Measurements from ENCODE around the gene NUDT16L1.

NUDT16L1 gene

DNA sequence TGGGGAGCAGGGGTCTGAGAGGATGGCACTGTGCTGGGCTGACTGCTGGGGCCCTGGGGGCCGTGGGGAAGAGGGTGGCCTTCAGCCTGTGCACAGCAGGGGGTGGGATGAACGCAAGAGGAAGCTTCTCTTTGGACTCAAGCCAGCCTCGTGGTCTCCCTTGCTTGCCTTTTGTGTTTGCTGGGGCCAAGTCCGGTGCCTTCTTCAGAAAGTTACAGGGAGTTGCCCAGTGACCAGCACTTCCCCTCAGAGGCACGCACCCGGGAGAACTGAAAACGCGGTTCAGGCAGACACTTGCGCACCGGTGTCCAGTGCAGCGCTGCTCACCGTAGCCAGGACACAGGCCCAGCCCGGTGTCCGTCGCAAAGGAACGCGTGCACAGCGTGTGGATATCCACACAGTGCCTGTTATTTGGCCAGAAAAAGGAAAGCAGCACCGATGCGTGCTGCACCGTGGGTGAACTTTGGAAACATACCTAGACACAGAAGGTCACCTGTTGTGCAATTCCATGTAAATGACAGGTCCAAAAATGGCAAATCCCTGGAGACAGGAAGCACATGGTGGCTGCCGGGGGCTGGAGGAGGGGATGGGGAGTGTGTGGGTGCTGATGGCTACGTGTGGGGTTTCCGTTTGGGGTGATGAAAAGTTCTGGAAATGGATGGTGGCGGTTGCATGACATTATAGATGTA is 29.4 kb upstream of the NUDT16L1 start:
- no peak for DNase-seq (ENCODE audit: low read depth in 2 of 2)

DNA sequence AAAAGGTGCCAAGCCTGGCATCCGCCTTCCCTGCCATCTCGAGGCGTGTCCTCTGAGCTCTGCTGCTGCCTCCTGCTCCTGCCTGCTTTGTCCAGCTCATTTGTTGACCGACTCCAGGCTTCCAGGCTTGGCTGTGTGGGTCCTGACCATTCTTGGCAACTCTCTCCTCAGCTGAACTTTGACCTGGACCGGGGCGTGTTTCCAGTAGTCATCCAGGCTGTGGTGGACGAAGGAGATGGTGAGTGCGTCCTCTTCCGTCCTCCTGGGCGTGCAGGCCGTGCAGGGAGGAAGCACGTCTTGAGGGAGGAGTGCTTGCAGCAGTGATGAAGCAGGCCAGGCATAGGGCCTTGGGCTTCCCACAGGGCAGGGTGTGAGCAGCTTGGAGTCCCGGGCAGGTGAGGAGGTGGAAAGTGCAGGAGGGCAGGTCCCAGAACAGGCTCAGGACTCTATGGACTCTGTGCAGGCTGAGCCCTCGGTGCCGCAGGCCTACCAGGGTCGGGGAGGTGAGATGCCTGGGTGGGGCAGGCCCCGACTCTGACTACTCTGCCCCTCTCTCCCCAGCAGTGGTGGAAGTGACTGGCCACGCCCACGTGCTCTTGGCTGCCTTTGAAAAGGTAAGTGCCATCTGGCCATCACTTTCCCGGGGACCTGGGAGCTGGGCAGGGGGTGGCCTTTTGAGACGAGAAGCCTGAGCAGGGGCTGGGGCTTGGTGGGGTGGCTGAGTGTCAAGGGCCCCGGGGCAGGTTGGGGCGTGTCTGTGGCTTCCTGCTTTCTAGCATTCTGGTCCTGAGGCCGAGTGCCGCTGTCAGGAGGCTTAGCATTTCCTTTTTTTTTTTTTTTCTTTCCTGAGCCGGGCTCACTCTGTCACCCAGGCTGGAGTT is 28.6 kb upstream of the NUDT16L1 start:
- peak; percentile 42 to 43 for DNase-seq (ENCODE audit: low read depth in 2 of 2)

DNA sequence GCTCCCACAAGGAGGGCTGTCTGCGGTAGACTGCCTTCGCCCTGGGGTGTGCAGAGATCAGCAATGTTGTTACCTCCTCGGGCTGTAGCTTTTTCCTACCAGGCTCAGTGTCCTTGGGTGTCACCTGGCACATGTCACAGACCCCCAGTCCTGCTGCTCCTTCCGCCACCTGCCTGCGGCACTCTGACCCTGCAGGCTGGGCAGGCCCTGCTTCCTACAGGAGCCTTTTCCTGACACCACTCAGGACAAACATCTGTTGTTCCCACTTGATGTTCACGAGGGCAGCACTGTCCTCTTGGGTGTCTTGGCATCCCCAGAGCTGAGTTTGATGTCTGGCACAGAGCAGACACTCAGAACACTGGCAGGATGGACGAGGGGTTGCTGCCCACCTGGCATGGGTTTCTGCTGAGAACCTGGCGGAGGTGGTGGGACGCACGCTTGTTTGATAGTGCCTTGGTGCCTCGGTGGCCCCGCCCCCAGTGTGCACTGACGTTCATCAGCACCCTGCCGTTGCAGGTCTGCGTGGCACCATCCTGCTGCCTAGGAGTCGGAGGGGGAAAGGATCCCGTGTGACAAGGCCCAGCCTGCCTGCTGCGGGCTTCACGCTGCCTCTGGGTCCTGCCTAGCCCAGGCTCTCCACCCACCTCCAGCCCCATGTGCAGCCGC is 26.7 kb upstream of the NUDT16L1 start:
- no peak for DNase-seq (ENCODE audit: low read depth in 2 of 2)

DNA sequence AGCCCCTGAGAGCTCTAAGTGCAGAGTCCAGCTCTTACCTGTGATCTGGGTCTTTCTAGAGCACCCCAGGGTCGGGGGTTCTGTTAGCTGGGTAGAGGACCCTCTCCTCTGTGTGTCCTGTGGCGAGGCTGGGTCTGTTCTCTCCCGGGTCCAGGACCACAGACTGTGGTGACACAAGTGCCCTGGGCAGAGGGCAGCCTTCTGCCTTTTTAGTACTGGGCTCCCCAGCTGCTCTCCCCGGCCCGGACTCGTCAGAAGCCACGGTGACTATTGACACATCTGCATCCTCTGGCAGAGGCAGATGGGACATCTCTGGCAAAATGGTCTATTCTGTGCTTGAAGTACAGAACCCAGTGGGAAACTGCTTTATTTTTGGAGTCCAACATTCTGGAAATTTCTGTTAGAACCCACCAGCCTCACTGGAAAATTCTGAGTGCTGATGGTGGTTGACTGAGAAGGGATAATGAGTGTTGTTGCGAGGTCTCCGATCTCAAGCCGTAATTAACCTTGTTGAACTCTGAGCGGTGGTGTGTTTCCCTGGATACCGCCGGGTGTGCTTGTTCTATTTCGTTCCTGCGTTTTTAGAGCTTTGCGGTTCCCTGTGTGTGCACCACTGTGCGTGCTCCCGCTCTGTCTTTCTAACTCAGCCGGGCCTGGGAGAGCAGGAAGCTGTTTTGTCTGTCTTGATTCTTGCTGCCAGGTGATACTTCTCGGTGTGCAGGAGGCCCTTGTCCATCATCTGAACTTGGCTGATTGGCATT is 26.0 kb upstream of the NUDT16L1 start:
- no peak for DNase-seq (ENCODE audit: low read depth in 2 of 2)

DNA sequence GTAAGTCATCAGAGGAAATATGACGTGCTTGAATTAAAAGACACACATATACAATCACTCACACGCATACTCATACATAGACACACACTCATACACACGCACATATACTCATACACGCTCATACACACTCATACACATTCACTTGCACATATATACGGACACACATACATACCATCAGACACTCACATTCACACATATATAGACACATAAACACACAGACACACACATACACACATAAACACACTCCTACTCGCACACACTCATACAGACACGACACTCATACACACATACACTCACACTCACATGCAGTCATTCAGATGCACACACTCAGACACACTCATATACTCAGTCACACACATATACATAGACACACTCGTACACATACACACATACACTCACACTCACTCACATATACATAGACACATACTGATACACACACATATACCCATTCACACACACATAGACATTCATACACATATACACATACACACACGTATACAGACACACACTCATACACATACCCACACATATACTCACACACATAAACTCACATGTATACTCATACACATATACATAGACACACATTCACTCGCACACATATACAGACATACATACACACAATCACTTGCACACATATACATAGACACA is 24.9 kb upstream of the NUDT16L1 start:
- no peak for DNase-seq (ENCODE audit: low read depth in 2 of 2)

DNA sequence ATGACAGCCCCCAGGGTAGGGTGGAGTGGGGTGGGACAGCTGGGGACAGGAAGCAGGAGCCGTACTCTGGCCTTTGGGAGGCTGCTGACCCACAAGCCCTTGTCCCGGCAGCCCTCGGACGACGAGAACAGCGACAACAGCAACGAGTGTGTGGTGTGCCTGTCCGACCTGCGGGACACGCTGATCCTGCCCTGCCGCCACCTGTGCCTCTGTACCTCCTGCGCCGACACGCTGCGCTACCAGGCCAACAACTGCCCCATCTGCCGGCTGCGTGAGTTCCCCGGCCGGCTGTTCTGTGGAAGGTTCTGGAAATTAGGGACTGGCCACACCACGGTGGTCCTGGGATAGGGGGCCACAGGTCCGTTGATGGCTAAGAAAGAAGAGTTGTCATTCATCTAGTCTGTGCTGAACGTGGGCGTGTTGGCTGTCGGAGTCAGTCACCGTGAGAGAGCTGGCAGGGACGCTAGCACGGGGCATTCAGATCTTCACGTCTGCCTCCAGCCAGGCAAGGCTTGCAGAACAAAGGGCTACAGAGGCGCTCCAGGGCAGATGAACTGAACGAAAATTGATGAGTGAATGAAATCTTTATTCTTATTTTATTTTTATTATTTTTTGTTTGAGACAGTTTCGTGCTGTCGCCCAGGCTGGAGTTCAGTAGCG is 19.8 kb upstream of the NUDT16L1 start:
- no peak for DNase-seq (ENCODE audit: low read depth in 2 of 2)

DNA sequence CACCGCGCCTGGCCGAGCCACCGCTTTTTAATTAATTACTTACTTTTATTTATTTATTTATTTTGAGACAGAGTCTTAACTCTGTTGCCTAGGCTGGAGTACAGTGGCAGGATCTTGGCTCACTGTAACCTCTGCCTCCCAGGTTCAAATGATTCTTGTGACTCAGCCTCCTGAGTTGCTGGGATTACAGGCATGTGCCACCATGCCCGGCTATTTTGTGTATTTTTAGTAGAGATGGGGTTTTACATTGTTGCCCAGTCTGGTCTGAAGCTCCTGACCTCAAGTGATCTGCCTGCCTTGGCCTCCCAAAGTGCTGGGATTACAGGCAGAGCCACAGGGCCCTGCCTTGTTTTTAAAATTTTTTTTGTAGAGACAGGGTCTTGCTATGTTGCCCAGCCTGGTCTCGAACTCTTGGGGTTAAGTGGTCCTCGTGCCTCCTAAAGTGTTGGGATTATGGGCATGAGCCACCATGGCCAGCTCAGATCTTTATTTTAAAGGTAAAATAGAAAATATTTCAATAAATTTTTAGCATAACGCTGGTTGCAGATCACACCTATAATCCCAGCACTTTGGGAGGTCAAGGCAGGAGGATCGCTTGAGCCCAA is 18.3 kb upstream of the NUDT16L1 start:
- no peak for DNase-seq (ENCODE audit: low read depth in 2 of 2)

DNA sequence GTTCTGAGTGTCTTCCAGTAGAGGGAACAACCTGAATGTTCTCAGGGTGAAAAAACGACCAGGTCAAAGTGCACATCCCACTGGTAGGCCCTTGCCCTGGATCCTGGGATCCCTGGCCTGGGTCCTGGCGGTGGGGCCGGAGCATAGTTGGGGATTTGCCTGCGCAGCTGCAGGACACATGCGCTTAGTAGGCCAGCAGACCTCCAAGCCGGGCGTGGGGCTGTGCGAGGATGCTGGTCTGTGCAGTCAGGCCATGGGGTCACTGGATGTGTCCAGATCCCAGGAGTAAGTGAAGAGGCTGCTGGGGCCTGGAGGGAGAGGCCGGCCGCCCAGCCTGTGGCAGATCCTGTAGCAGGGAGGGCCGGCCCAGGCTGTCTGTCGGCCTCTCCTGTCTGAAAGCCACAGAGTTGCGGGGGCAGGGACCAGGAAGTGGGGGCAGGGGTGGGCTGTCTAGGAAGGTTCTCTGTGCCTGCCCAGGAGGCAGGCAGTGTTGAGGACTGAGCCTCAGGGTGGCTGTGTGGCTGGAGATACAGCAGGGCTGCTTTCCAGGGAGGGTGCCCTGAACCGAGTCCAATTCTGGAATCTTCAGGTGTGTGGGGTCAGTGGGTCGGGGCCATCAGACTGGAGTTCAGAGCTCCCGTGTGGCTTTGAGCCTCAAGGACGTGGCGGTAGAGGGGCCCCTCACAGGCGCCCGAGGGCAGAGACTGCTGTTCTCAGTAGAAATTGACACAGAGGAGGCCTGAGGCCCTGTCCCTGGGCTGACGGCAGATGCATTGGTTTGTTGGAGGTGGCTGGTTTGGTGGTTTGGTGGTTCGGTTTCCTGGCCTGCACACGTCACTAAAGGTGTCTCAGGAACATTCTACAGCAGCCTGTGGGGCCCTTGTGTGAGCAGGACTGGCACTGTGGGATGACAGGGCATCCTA is 17.2 kb upstream of the NUDT16L1 start:
- DNase-seq (ENCODE audit: low read depth in 2 of 2): peak; percentile 57 to 67

DNA sequence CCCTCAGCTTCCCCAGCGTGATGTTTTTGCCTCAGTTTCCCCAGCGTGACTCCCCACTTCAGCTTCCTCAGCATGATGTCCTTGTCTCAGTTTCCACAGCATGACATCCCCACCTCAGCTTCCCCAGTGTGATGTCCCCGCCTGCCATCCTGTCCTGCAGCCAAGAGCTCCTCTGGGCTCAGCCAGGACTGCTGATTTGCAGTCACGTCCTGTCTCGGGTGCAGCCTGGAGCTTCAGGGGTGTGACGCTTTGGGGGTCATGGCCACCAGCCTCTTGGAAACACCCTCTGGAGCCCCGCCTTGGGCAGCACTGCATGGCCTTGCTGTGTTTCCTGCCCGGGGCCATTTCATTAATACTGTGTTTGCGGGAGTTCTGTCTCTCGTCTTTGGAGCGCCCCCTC is 16.5 kb upstream of the NUDT16L1 start:
- DNase-seq (ENCODE audit: low read depth in 2 of 2): no peak

DNA sequence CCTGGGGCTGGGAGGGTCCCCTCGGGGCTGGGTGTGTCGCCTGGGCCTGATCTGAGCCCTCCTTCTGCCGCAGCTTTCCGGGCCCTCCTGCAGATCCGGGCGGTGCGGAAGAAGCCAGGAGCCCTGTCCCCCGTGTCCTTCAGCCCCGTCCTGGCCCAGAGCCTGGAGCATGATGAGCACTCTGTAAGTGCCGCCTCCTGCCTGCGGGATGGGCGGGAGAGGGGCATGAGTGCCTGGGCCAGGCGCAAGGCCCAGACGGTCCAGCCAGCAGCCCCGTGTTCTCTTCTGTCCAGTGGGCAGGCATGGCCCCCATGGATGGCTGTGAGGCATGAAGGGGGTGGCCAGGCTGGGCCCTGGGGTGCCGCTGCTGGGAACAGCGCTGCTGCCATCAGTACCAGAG is 16.0 kb upstream of the NUDT16L1 start:
- no peak for DNase-seq (ENCODE audit: low read depth in 2 of 2)

DNA sequence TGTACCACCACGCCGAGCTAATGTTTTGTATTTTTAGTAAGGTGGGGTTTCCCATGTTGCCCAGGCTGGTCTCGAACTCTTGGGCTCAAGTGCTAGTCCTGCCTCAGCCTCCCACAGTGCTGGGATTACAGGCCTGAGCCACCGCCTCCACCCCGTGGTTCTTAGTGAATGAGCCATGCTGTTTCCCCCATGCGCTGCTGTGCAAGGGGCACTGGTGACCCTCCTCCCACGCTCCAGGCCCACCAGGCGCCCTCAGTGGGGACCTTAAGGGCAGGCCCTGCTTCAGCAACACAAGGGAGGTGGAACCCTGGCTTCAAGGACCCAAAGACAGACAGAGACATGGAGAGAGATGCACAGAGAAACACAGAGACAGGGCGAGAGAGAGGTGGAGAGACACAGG is 15.4 kb upstream of the NUDT16L1 start:
- no peak for DNase-seq (ENCODE audit: low read depth in 2 of 2)

DNA sequence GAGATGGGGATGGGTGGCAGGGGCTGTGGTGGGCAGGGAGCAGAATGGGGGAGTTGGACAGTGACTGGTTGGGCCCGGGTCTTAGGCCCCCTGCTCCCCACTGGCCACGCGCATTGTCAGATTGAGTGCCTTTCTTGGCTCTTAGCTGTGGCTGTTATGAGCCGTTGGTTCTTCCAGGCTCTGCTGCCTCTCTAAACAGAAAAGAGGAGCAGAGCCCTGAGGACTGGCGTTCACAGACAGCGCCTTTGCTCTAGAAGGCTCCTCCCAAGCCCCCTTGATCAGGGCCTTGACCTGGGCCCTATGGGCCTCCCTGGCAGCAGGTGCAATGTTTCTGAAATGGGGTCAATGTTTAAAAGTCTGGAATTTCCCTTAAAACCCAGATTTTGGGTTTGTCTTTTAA is 14.8 kb upstream of the NUDT16L1 start:
- DNase-seq (ENCODE audit: low read depth in 2 of 2): no peak

DNA sequence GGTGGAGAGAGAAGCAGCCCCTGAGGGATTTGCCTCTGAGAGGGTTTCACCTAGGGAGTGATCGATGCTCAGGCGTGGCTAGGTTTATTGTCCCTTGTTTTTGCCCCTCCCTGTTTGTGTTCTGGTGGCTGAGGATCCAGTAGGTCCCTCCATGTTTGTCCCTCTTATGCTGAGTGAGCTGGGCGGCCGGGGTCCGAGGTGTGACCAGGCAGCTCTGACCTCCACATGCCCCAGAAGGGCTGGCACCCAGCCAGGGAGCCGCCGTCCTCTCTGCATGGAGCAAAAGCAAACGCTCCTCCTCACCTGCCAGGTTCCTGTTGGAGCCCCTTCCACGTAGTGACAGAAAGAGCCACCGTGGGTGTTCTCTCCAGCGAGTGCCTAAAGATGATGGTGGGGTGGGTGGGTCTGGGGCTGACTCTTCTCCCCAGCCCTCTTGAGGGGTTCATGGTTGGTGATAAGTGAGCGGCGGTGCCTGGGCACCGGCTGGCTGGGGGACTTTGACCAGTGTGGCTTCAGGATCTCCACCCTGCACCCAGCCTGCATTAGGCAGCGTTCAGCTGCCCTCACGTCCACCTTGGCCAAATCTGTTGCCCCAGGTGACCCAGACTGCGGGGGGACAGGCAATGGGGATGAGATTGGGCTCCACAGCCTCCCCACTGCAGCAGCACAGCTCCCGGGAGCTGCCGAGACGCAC is 14.1 kb upstream of the NUDT16L1 start:
- DNase-seq (ENCODE audit: low read depth in 2 of 2): no peak

DNA sequence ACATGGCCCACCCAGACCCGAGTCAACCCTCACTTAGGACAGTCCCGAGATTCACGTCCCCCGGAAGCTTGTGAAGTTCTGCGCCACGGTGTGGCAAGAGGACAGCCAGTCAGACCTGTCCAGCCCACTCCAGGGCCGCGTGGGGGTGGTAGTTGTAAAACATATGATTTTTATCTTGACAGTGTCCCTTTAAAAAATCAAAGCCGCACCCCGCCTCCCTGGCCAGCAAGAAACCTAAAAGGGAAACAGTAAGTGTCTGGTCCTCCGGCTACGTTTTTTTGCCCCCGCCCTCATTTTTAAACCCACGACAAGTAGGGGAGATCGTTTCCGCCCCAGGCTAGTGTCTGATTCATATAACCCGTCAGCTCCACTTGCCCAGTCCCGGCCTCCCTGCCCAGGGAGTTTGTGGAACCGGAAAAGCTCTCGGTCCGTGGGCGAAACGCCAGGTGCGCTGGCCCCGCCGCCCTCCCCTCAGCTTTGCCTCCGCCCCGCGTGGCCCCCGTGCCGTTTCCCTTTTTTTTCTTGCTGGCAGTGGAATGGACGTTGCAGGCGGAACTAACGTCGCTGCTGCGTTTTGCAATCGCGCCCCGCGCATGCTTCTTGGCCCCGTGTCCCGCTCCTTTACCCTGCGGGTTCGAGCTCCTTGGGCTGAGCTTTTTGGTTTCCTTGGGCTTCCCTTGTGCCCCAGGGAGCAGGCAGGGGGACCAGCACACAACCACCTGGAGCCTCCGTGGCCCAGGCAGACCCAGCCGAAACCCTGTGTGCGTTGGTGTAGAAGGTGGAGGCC is 13.3 kb upstream of the NUDT16L1 start:
- no peak for DNase-seq (ENCODE audit: low read depth in 2 of 2)

DNA sequence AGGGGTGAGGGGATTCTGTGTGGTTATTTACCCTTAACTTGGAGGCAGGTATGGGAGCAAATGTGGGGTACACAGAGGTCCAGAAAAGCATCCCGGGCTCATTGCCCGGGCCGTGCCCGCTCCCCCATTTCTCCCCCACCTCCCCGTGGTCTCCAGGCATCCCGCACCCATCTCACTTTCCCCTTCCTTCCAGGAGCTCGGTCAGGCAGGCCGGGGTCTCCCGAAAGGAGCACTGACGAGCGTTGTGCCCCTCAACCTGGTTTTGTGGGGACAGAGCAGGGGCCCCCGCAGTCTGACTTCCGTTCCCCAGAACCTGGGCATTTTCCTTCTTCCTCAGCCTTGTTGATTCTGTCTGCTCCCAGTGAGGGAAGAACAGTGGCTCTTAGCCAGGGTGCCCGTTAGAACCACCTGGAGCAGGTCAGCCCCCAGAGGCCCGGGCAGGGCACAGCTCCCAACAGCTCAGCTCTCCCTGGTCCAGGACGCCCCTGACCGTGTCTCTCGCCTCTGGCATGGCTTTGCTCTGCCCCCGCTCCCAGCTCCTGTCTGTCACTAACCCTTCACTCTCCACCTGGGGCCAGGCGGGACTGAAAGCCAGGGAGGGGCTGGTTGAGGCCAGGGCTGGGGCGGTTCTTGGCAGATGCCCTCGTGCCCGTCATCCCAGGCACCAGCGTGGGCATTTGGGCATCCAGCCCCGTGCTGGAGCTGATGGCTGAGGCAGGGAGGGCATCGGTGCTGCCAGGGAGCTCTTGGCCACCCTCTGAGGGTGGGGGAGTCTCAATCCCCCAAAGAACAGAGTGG is 12.5 kb upstream of the NUDT16L1 start:
- DNase-seq (ENCODE audit: low read depth in 2 of 2): no peak

DNA sequence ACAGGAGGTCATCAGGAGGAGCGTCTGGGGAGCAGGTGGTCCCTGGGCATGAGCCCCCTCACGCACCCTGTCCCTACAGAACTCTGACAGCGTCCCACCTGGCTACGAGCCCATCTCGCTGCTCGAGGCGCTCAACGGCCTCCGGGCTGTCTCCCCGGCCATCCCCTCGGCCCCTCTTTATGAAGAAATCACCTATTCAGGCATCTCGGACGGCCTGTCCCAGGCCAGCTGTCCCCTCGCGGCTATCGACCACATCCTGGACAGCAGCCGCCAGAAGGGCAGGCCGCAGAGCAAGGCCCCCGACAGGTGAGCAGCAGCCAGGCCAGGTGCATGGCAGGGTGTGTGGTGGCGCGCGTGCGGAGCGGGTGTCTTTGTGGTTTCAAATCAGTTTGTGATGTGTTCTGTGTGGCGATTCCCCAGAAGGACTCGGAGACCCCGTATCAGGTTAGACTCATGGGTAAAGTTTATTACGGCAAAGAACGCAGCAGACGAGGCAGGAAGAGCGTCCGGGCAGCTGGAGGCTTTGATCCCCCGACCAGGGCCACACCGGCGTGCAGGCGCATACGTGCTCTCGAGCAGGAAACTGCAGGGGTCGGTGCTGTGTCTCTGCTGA is 11.8 kb upstream of the NUDT16L1 start:
- DNase-seq (ENCODE audit: low read depth in 2 of 2): no peak
